Bronchial epithelial cell (primary cell): ENCODE measurements around the gene HEXIM1. TPM values are rescaled to one million over a fixed set of nuclear protein-coding genes. Genes with fewer than 3 reads are reported as not detected.

ENCODE experiments used
- DNase-seq: peaks from one replicate; pipeline ENCODE4 v3.0.0-alpha.2; 2010; ENCODE audit warnings: low read depth
- FAIRE-seq: peaks from 2 replicates; lab custom pipeline; 2011; peaks lifted over from hg19 to GRCh38; lab: Jason Lieb, UNC
- H3K27me3 ChIP-seq: 2 replicates; pipeline ENCODE4 v1.5.1; 2011; ENCODE audit warnings: low read length; ENCODE audit not compliant: control insufficient read depth, insufficient read depth
- H3K36me3 ChIP-seq: 2 replicates; pipeline ENCODE4 v1.5.1; 2011; ENCODE audit warnings: low read length; ENCODE audit not compliant: control insufficient read depth, insufficient read depth
- H3K4me3 ChIP-seq: 2 replicates; pipeline ENCODE4 v1.5.1; 2011; ENCODE audit warnings: mild to moderate bottlenecking, low read depth, low read length, control low read depth
- CTCF ChIP-seq: IDR thresholded peaks from 2 replicates; pipeline ENCODE4 v1.5.1; 2011; ENCODE audit warnings: mild to moderate bottlenecking, moderate library complexity, low read length, control low read depth, inconsistent platforms; ENCODE audit not compliant: insufficient read depth, severe bottlenecking
- total RNA-seq: library from RNA; depleted of rRNA; stranded (reverse); fragments of >200 nt; gene quantifications from 2 replicates; pipeline ENCODE4 v1.2.1, GENCODE V29; 2014

The HEXIM1 gene
- 7.1 and 12.5 TPM in 2 replicates for total RNA-seq

GRCh38 chr17:45148183-45149036 is at the start of gene HEXIM1:
HEXIM1 (plus strand) TSS chr17:45148475; CDS start chr17:45149191, 716 bp downstream.
- TF ChIP-seq CTCF: no peak
- FAIRE-seq: no peak

GRCh38 chr17:45098869-45099616 is 49.2 kb upstream of the HEXIM1 start:
- H3K4me3 ChIP-seq: no peak overlapping the region
- no peaks in the 10 kb centered on the region for H3K27me3 ChIP-seq
- H3K36me3 ChIP-seq: peaks cover 53% of the 10 kb centered on the region
- DNase-seq (peak; percentile 68), FAIRE-seq (no peak)
- peak; percentile 92 for TF ChIP-seq CTCF

More at GRCh38 chr17:45148183-45149036, at the start of gene HEXIM1:
- H3K27me3 ChIP-seq: no peaks in the 10 kb centered on the region
- peak within 1 kb of the TSS; percentile 70 for H3K4me3 ChIP-seq
- no peaks in the 10 kb centered on the region for H3K36me3 ChIP-seq
- DNase-seq: peak; percentile 94

- DNase-seq (no peak), FAIRE-seq (no peak)
- TF ChIP-seq CTCF: no peak
- Histone ChIP-seq H3K27me3 (no peaks in the 10 kb centered on the region), H3K4me3 (no peak overlapping the region), H3K36me3 (peaks cover 66% of the 10 kb centered on the region)
Observed at GRCh38 chr17:45101546-45101882, 46.8 kb upstream of the HEXIM1 start.

GRCh38 chr17:45101883-45102811 is 46.1 kb upstream of the HEXIM1 start:
- DNase-seq (no peak), FAIRE-seq (no peak)
- H3K27me3 ChIP-seq: no peaks in the 10 kb centered on the region
- peaks cover 62% of the 10 kb centered on the region for H3K36me3 ChIP-seq
- no peak for TF ChIP-seq CTCF
- no peak overlapping the region for H3K4me3 ChIP-seq

GRCh38 chr17:45102856-45103255 is 45.4 kb upstream of the HEXIM1 start:
- Histone ChIP-seq H3K36me3 (peaks cover 60% of the 10 kb centered on the region), H3K27me3 (no peaks in the 10 kb centered on the region), H3K4me3 (no peak overlapping the region)
- FAIRE-seq: no peak
- no peak for TF ChIP-seq CTCF
- no peak for DNase-seq
